OCI-LY1 (cell line): ENCODE results near the gene MSI1.

Source experiments
- H2AFZ ChIP-seq: fragments of 200-600 bp; sonication (generic), shearing (Covaris generic); 2 replicates; pipeline ENCODE4 v1.6.0; 2014; ENCODE audit warnings: antibody characterized with exemption, mild to moderate bottlenecking, low read length
- H3F3A ChIP-seq: fragments of 200-600 bp; sonication (generic), shearing (Covaris generic); 2 replicates; pipeline ENCODE4 v1.6.0; 2014; ENCODE audit warnings: mild to moderate bottlenecking, antibody characterized with exemption, low read length, moderate library complexity; ENCODE audit not compliant: insufficient read depth
- H3K27ac ChIP-seq: fragments of 200-600 bp; sonication (generic); 2 replicates; pipeline ENCODE4 v1.5.1; 2014; ENCODE audit warnings: low read length, mixed run types, mild to moderate bottlenecking, low read depth; ENCODE audit not compliant: poor library complexity, severe bottlenecking
- H3K27me3 ChIP-seq: fragments of 200-600 bp; sonication (generic); 2 replicates; pipeline ENCODE4 v1.6.0; 2014; ENCODE audit warnings: antibody characterized with exemption, mild to moderate bottlenecking, low read length, moderate library complexity; ENCODE audit not compliant: insufficient read depth
- H3K36me3 ChIP-seq: fragments of 200-600 bp; sonication (generic); 2 replicates; pipeline ENCODE4 v1.6.1; 2014; ENCODE audit warnings: mild to moderate bottlenecking, antibody characterized with exemption, low read length, moderate library complexity, mixed read lengths; ENCODE audit not compliant: insufficient read depth
- H3K4me1 ChIP-seq: fragments of 200-600 bp; sonication (generic); 2 replicates; pipeline ENCODE4 v1.5.1; 2014; ENCODE audit warnings: mild to moderate bottlenecking, low read length, moderate library complexity; ENCODE audit not compliant: insufficient read depth, severe bottlenecking
- H3K4me2 ChIP-seq: fragments of 200-600 bp; sonication (generic), shearing (Covaris generic); 2 replicates; pipeline ENCODE4 v1.6.1; 2014; ENCODE audit warnings: low read length
- H3K4me3 ChIP-seq: fragments of 200-600 bp; sonication (generic); 2 replicates; pipeline ENCODE4 v1.5.1; 2014; ENCODE audit warnings: low read length, low read depth, mild to moderate bottlenecking, mixed read lengths; ENCODE audit not compliant: poor library complexity, severe bottlenecking
- H3K79me2 ChIP-seq: fragments of 200-600 bp; shearing (Covaris generic); 2 replicates; pipeline ENCODE4 v1.6.1; 2016; ENCODE audit warnings: mixed run types, low read length, mixed read lengths; ENCODE audit not compliant: insufficient read depth
- H3K9ac ChIP-seq: fragments of 200-600 bp; sonication (generic), shearing (Covaris generic); 2 replicates; pipeline ENCODE4 v1.6.1; 2014; ENCODE audit warnings: mild to moderate bottlenecking, low read length, mixed read lengths
- H3K9me2 ChIP-seq: fragments of 200-600 bp; sonication (generic), shearing (Covaris generic); 2 replicates; pipeline ENCODE4 v1.6.1; 2014; ENCODE audit warnings: low read depth, mild to moderate bottlenecking, low read length, mixed read lengths
- H3K9me3 ChIP-seq: fragments of 200-600 bp; shearing (Covaris generic); 2 replicates; pipeline ENCODE4 v1.6.1; 2014; ENCODE audit warnings: low read length, mixed read lengths
- H4K20me1 ChIP-seq: fragments of 200-600 bp; sonication (generic), shearing (Covaris generic); 2 replicates; pipeline ENCODE4 v1.6.0; 2016; ENCODE audit warnings: mild to moderate bottlenecking, low read length; ENCODE audit not compliant: insufficient read depth
- EZH2 ChIP-seq: fragments of 200-600 bp; sonication (generic), shearing (Covaris generic); IDR thresholded peaks from 2 replicates; pipeline ENCODE4 v1.8.0; 2017; ENCODE audit warnings: borderline replicate concordance, mixed run types, mild to moderate bottlenecking, antibody characterized with exemption, low read length, moderate library complexity, mixed read lengths
- TF ChIP-seq, protein P1 (sequence below): fragments of 200-600 bp; sonication (generic), shearing (Covaris generic); IDR thresholded peaks from 2 replicates; pipeline ENCODE4 v1.5.1; 2017; ENCODE audit warnings: mild to moderate bottlenecking, antibody characterized with exemption, low read length, moderate library complexity, mixed read lengths

The MSI1 gene

DNA sequence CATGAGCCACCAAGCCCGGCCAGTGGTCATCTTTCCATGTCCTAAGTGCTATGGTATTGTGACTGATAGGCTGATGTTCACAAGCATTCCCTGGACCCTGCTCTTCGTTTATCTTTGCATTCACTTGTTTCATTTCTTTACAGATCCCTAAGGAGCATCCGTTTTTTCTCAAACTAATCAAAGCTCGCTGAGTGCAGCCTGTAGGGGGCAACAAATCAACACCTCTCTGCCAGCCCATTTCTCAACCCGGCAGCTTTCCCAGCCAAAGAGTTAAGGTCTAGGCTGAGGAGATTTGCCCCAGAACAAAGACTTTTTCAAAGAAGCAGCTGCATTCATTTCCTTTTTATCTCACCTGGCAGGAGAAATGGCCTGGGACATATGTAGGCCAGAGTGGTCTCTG lies 54.7 kb downstream of the MSI1 start:
- Histone ChIP-seq H3F3A (no peaks in the 10 kb centered on the region), H3K36me3 (no peaks in the 10 kb centered on the region), H3K27me3 (no peaks in the 10 kb centered on the region), H3K4me2 (no peak overlapping the region), H4K20me1 (no peaks in the 10 kb centered on the region), H3K4me3 (no peak overlapping the region), H3K9ac (no peak overlapping the region), H3K9me2 (no peaks in the 10 kb centered on the region), H3K9me3 (no peaks in the 10 kb centered on the region), H3K27ac (no peak overlapping the region), H3K79me2 (no peaks in the 10 kb centered on the region), H2AFZ (no peak overlapping the region), H3K4me1 (peaks cover 13% of the 10 kb centered on the region)
- TF ChIP-seq, protein P1, sequence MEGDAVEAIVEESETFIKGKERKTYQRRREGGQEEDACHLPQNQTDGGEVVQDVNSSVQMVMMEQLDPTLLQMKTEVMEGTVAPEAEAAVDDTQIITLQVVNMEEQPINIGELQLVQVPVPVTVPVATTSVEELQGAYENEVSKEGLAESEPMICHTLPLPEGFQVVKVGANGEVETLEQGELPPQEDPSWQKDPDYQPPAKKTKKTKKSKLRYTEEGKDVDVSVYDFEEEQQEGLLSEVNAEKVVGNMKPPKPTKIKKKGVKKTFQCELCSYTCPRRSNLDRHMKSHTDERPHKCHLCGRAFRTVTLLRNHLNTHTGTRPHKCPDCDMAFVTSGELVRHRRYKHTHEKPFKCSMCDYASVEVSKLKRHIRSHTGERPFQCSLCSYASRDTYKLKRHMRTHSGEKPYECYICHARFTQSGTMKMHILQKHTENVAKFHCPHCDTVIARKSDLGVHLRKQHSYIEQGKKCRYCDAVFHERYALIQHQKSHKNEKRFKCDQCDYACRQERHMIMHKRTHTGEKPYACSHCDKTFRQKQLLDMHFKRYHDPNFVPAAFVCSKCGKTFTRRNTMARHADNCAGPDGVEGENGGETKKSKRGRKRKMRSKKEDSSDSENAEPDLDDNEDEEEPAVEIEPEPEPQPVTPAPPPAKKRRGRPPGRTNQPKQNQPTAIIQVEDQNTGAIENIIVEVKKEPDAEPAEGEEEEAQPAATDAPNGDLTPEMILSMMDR = peak; percentile 55
- no peak for TF ChIP-seq EZH2

DNA sequence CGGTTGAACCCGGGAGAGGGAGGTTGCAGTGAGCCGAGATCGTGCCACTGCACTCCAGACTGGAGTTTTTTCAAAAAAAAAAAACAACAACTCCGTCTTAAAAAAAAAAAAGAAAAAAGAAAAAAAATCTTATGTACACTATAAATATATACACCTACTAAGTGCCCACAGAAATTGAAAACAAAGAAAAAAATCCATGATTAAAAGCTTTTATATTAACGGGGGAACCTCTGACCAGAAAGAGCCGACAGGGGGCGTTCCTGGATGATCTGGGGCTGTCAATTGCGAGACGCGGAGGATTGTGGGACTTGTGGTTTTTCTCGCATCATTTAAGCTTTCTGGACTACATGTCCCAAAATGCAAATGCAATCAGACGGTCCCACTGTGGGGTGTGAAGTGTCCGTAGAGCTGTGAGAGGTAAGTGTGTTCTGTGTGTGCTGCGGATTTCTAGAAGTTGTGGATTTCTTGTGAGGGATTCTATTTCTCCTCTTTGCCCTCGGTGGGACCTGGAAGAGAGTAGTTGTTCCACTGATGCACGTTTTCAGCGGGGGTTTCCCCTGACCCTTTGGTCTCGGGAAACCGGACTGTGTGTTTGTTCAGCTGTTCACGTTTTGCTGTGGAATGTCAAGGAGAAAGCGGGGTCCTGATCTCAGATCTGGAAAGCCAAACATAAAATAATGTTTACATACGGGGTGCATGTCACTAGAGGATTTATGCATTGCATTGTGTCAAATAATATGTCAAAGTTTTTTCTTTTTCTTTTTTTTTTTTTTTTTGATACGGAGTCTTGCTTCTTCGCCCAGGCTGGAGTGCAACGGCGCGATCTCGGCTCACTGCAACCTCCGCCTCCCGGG lies 66.8 kb downstream of the MSI1 start, which contains the start of gene SIRT4:
Gene SIRT4 (plus strand): TSS at position 360 of the 854 bp plus-strand sequence. CDS start 1,241 bp downstream, outside the sequence.
- Histone ChIP-seq H2AFZ (peak within 1 kb of the TSS; percentile 97), H3K4me2 (peak within 1 kb of the TSS; percentile 98), H3K9me2 (no peaks in the 10 kb centered on the region)

DNA sequence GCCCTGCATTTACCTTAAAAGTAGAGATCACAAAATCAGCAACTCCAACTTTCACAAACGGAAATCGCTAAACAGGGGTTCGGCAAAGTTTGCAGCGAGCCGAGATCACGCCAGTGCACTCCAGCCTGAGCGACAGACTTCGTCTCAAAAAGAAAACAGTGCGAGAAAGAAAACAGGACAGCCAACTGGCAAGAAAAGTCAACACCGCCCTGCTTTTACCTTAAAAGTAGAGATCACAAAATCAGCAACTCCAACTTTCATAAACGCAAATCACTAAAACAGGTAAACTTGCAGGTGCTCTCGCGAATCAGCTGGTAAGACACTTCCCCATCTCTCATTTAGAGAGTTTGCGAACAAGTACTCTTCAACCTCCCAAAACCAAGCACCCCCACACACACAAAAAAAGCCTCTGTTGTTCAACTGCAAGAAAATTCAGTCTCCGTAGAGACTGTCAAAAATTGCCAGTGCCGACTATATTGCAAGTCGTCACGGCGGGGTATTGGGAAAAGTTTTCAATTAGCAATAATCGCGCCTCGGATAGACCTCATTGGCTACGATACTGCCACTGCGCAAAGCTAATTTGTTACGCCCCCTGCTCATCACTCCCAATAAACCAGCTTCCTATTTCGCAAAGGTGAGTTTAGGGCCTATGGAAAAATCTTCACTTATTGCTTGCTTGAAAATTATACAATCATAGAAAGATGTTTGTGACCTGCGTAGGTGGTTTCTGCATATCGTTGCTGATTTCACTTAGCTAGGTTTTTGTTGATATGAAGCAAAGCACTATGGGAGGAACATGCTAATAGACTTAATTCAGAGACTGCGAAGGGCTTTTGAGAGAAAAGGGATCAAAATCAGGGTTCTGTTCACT lies 76.1 kb downstream of the MSI1 start, which contains the start of gene RNU4-1:
Gene RNU4-1 (minus strand): TSS at position 577 of the 871 bp plus-strand sequence.
- Histone ChIP-seq H3K36me3 (no peaks in the 10 kb centered on the region), H3K9me3 (no peaks in the 10 kb centered on the region), H3K4me1 (peaks cover 22% of the 10 kb centered on the region), H4K20me1 (no peaks in the 10 kb centered on the region), H3K4me2 (peak within 1 kb of the TSS; percentile 78), H3K27me3 (no peaks in the 10 kb centered on the region), H3K79me2 (no peaks in the 10 kb centered on the region), H3K9ac (peak within 1 kb of the TSS; percentile 66), H3F3A (peaks cover 7% of the 10 kb centered on the region; the same call in 1 of the 2 replicates), H3K9me2 (no peaks in the 10 kb centered on the region), H2AFZ (no peak within 1 kb of the TSS; the same call in 1 of the 2 replicates), H3K27ac (peak within 1 kb of the TSS; percentile 96), H3K4me3 (peak within 1 kb of the TSS; percentile 57)
- TF ChIP-seq, protein P1 = no peak
- TF ChIP-seq EZH2 = no peak

More for the DNA sequence above, 66.8 kb downstream of the MSI1 start, which contains the start of gene SIRT4:
- H3K9me3 ChIP-seq = no peaks in the 10 kb centered on the region
- TF ChIP-seq, protein P1 = peak; percentile 85
- no peak for TF ChIP-seq EZH2
- no peaks in the 10 kb centered on the region for H3K79me2 ChIP-seq
- H3K9ac ChIP-seq = peak within 1 kb of the TSS; percentile 84
- no peak within 1 kb of the TSS for H3K27ac ChIP-seq
- no peaks in the 10 kb centered on the region for H3K27me3 ChIP-seq
- peaks cover 5% of the 10 kb centered on the region for H3K4me1 ChIP-seq
- H4K20me1 ChIP-seq = no peaks in the 10 kb centered on the region
- H3F3A ChIP-seq = no peaks in the 10 kb centered on the region
- no peaks in the 10 kb centered on the region for H3K36me3 ChIP-seq
- peak within 1 kb of the TSS; percentile 82 for H3K4me3 ChIP-seq
